Fibroblast of lung (primary cell): ENCODE data around the gene TMEM150A. TPM values are rescaled to one million over a fixed set of nuclear protein-coding genes. Genes with fewer than 3 reads are reported as not detected.
A peak's percentile ranks its signal among the peaks of the same experiment; 100 is the strongest.

Experiments
- DNase-seq, 2 donors: peaks; one replicate each; pipeline versions ENCODE4 v3.0.0 to v3.0.0-alpha.2; 2010; ENCODE audit warnings: low read depth in 2 of 2
- H2AFZ ChIP-seq: 2 replicates; pipeline ENCODE4 v1.5.1; 2012; ENCODE audit warnings: low read length, control low read depth, inconsistent platforms
- H3K27ac ChIP-seq: 2 replicates; pipeline ENCODE4 v1.5.1; 2011; ENCODE audit warnings: low read length, control low read depth; ENCODE audit not compliant: insufficient read depth
- H3K27me3 ChIP-seq: 2 replicates; pipeline ENCODE4 v1.5.1; 2011; ENCODE audit warnings: mild to moderate bottlenecking, low read length; ENCODE audit not compliant: control insufficient read depth, insufficient read depth
- H3K36me3 ChIP-seq: 2 replicates; pipeline ENCODE4 v1.5.1; 2011; ENCODE audit warnings: low read length; ENCODE audit not compliant: control insufficient read depth, insufficient read depth
- H3K4me1 ChIP-seq: 2 replicates; pipeline ENCODE4 v1.5.1; 2011; ENCODE audit warnings: low read length; ENCODE audit not compliant: control insufficient read depth, insufficient read depth; ENCODE audit errors: extremely low read depth
- H3K4me2 ChIP-seq: 2 replicates; pipeline ENCODE4 v1.5.1; 2011; ENCODE audit warnings: low read length, control low read depth; ENCODE audit not compliant: insufficient read depth; ENCODE audit errors: extremely low read depth
- H3K4me3 ChIP-seq, 4 experiments: fragments of 200-600 bp in 1 of 4; sonication (generic) in 1 of 4; replicated peaks in 1 of 4; 2 replicates each; pipeline ENCODE4 v1.5.1; 2011 to 2016; ENCODE audit warnings: low read length in 4 of 4, low read depth in 3 of 4, mild to moderate bottlenecking in 3 of 4, control low read depth in 2 of 4, inconsistent platforms in 1 of 4, mixed read lengths in 1 of 4; ENCODE audit not compliant: insufficient read depth in 1 of 4; ENCODE audit errors: control extremely low read depth in 1 of 4
- H3K79me2 ChIP-seq: 2 replicates; pipeline ENCODE4 v1.5.1; 2012; ENCODE audit warnings: mild to moderate bottlenecking, low read length, inconsistent platforms; ENCODE audit not compliant: control insufficient read depth, insufficient read depth
- H3K9ac ChIP-seq: 2 replicates; pipeline ENCODE4 v1.5.1; 2011; ENCODE audit warnings: mild to moderate bottlenecking, low read length, control low read depth; ENCODE audit not compliant: insufficient read depth
- H3K9me3 ChIP-seq: 2 replicates; pipeline ENCODE4 v1.5.1; 2012; ENCODE audit warnings: low read depth, low read length; ENCODE audit not compliant: control insufficient read depth, insufficient read depth
- H4K20me1 ChIP-seq: 2 replicates; pipeline ENCODE4 v1.5.1; 2011; ENCODE audit warnings: low read length; ENCODE audit not compliant: control insufficient read depth, insufficient read depth; ENCODE audit errors: extremely low read depth
- EZH2 ChIP-seq: IDR thresholded peaks from 2 replicates; pipeline ENCODE4 v1.5.1; 2012; ENCODE audit warnings: low read length, control low read depth, mild to moderate bottlenecking; ENCODE audit errors: missing control alignments
- polyA plus RNA-seq, 2 donors: library from polyadenylated mRNA; depleted of rRNA in 1 of 2; stranded (reverse) in 1 of 2; unstranded in 1 of 2; fragments of >200 nt; gene quantifications; 2 replicates each; pipeline ENCODE4 v1.2.1, GENCODE V29; 2011 to 2012; ENCODE audit warnings: missing spikeins in 1 of 2
- total RNA-seq: library from RNA; depleted of rRNA; stranded (reverse); fragments of >200 nt; gene quantifications from 2 replicates; pipeline ENCODE4 v1.2.1, GENCODE V29; 2014
- TF ChIP-seq, protein P1 (sequence below), 2 donors: IDR thresholded peaks in 1 of 2; conservative IDR thresholded peaks in 1 of 2; 1 replicate in 1 of 2; 2 replicates in 1 of 2; pipeline ENCODE4 v1.5.1; 2011 to 2012; ENCODE audit warnings: low read length in 2 of 2, control low read depth in 1 of 2, inconsistent platforms in 1 of 2, low read depth in 1 of 2, mild to moderate bottlenecking in 1 of 2

TMEM150A gene
- total and polyA plus RNA-seq, 2 donors (not counting 1 experiment from before 2014, with no cell fraction given): 13.2 to 15.5 TPM

GRCh38 chr2:85607268-85608215 is 5.0 kb upstream of the TMEM150A start:
- Histone ChIP-seq H3K4me2 (no peak overlapping the region), H3K4me1 (peaks cover 31% of the 10 kb centered on the region), H3K79me2 (peaks cover 15% of the 10 kb centered on the region), H3K9me3 (no peaks in the 10 kb centered on the region), H3K36me3 (peaks cover 9% of the 10 kb centered on the region), H3K4me3 (no peak overlapping the region), H2AFZ (no peak overlapping the region), H3K27ac (no peak overlapping the region), H3K27me3 (no peaks in the 10 kb centered on the region), H3K9ac (no peak overlapping the region), H4K20me1 (no peaks in the 10 kb centered on the region)
- TF ChIP-seq, protein P1, sequence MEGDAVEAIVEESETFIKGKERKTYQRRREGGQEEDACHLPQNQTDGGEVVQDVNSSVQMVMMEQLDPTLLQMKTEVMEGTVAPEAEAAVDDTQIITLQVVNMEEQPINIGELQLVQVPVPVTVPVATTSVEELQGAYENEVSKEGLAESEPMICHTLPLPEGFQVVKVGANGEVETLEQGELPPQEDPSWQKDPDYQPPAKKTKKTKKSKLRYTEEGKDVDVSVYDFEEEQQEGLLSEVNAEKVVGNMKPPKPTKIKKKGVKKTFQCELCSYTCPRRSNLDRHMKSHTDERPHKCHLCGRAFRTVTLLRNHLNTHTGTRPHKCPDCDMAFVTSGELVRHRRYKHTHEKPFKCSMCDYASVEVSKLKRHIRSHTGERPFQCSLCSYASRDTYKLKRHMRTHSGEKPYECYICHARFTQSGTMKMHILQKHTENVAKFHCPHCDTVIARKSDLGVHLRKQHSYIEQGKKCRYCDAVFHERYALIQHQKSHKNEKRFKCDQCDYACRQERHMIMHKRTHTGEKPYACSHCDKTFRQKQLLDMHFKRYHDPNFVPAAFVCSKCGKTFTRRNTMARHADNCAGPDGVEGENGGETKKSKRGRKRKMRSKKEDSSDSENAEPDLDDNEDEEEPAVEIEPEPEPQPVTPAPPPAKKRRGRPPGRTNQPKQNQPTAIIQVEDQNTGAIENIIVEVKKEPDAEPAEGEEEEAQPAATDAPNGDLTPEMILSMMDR (conservative IDR thresholded peaks at IDR 0.05 in 1 of 2, IDR thresholded peaks at IDR 0.05 in 1 of 2; ENCODE audit: low read depth in 1 of 2, low read length in 2 of 2): no peak
- DNase-seq: no peak

- peaks cover 30% of the 10 kb centered on the region for H3K4me1 ChIP-seq
- peaks cover 9% of the 10 kb centered on the region for H3K36me3 ChIP-seq
- H3K4me2 ChIP-seq: peak overlapping the region; percentile 59
- no peaks in the 10 kb centered on the region for H3K9me3 ChIP-seq
- TF ChIP-seq, protein P1 (conservative IDR thresholded peaks at IDR 0.05 in 1 of 2, IDR thresholded peaks at IDR 0.05 in 1 of 2; ENCODE audit: low read depth in 1 of 2, low read length in 2 of 2): no peak
- no peak for TF ChIP-seq EZH2
- no peaks in the 10 kb centered on the region for H4K20me1 ChIP-seq
- no peak overlapping the region for H2AFZ ChIP-seq
- H3K9ac ChIP-seq: peak overlapping the region; percentile 4
- no peaks in the 10 kb centered on the region for H3K27me3 ChIP-seq
- peak overlapping the region in 3 of 4 experiments; percentile 12 to 22 (median 15) for H3K4me3 ChIP-seq
- peaks cover 9% of the 10 kb centered on the region for H3K79me2 ChIP-seq
- peak overlapping the region; percentile 86 for H3K27ac ChIP-seq
- no peak for DNase-seq
Observed at GRCh38 chr2:85606116-85606455, 3.6 kb upstream of the TMEM150A start.

- TF ChIP-seq, protein P1 (conservative IDR thresholded peaks at IDR 0.05 in 1 of 2, IDR thresholded peaks at IDR 0.05 in 1 of 2; ENCODE audit: low read depth in 1 of 2, low read length in 2 of 2): no peak
- no peak for TF ChIP-seq EZH2
- H2AFZ ChIP-seq: no peak overlapping the region
- peak overlapping the region in 1 of 4 experiments; percentile 28 for H3K4me3 ChIP-seq
- peaks cover 7% of the 10 kb centered on the region for H3K79me2 ChIP-seq
- H3K9me3 ChIP-seq: no peaks in the 10 kb centered on the region
- no peaks in the 10 kb centered on the region for H3K27me3 ChIP-seq
- peaks cover 9% of the 10 kb centered on the region for H3K36me3 ChIP-seq
- H3K9ac ChIP-seq: no peak overlapping the region
- no peaks in the 10 kb centered on the region for H4K20me1 ChIP-seq
- peak overlapping the region; percentile 59 for H3K4me2 ChIP-seq
- peak; percentile 85 to 97 for DNase-seq
- H3K27ac ChIP-seq: peak overlapping the region; percentile 86
- peaks cover 28% of the 10 kb centered on the region for H3K4me1 ChIP-seq
Observed at GRCh38 chr2:85605406-85606115, 3.1 kb upstream of the TMEM150A start.
